Natural killer cell (primary cell): ENCODE measurements around the gene CDKAL1. TPM values are rescaled to one million over a fixed set of nuclear protein-coding genes. Genes with fewer than 3 reads are reported as not detected.

ENCODE experiments used
- ATAC-seq, 3 donors: fragments of 150-1000 bp in 2 of 3; fragments of 200-7000 bp in 1 of 3; cut with Tn5 transposase; 1 replicate in 1 of 3; 2 replicates in 2 of 3; pipeline ENCODE4 v1.10.0; 2021; ENCODE audit warnings: mild to moderate bottlenecking in 2 of 3, moderate library complexity in 2 of 3
- DNase-seq, 2 donors: peaks; one replicate each; pipeline versions ENCODE4 v3.0.0 to v3.0.0-alpha.2; 2013 to 2021; ENCODE audit warnings: mixed read lengths in 1 of 2
- H3K27ac ChIP-seq: one replicate; pipeline ENCODE4 v1.5.1; 2013; ENCODE audit warnings: mild to moderate bottlenecking, low read length
- H3K27me3 ChIP-seq: one replicate; pipeline ENCODE4 v1.6.1; 2013; ENCODE audit warnings: low read length; ENCODE audit not compliant: control insufficient read depth, insufficient read depth
- H3K36me3 ChIP-seq: one replicate; pipeline ENCODE4 v1.6.1; 2013; ENCODE audit warnings: low read length; ENCODE audit not compliant: control insufficient read depth, insufficient read depth
- H3K4me1 ChIP-seq: one replicate; pipeline ENCODE4 v1.6.1; 2013; ENCODE audit warnings: low read length; ENCODE audit not compliant: control insufficient read depth, insufficient read depth
- H3K4me3 ChIP-seq: one replicate; pipeline ENCODE4 v1.5.1; 2013; ENCODE audit warnings: low read length
- H3K9me3 ChIP-seq: one replicate; pipeline ENCODE4 v1.6.1; 2013; ENCODE audit warnings: low read length; ENCODE audit not compliant: control insufficient read depth, insufficient read depth
- H3K27ac Mint-ChIP-seq, 2 donors: one replicate each; pipeline ENCODE4 v1.8.0; 2022; ENCODE audit warnings: mild to moderate bottlenecking in 2 of 2, mixed read lengths in 2 of 2, moderate library complexity in 1 of 2
- H3K27me3 Mint-ChIP-seq, 2 donors: one replicate each; pipeline ENCODE4 v1.8.0; 2022; ENCODE audit warnings: low read depth in 2 of 2, mixed read lengths in 2 of 2
- H3K36me3 Mint-ChIP-seq: one replicate; pipeline ENCODE4 v1.8.0; 2022; ENCODE audit warnings: mixed read lengths
- H3K4me1 Mint-ChIP-seq, 2 donors: one replicate each; pipeline ENCODE4 v1.8.0; 2022; ENCODE audit warnings: mixed read lengths in 2 of 2
- H3K4me3 Mint-ChIP-seq: one replicate; pipeline ENCODE4 v1.8.0; 2022; ENCODE audit warnings: mild to moderate bottlenecking, moderate library complexity, mixed read lengths
- H3K9me3 Mint-ChIP-seq, 2 donors: one replicate each; pipeline ENCODE4 v1.8.0; 2022; ENCODE audit warnings: mixed read lengths in 2 of 2
- CTCF ChIP-seq: fragments of 200-600 bp; IDR thresholded peaks from one replicate; pipeline ENCODE4 v1.8.0; 2022; ENCODE audit warnings: antibody characterized with exemption
- WGBS: methylation state at CpG from one replicate; pipeline ENCODE4 v1.1.7; 2013; ENCODE audit warnings: missing lambda C conversion rate; ENCODE audit not compliant: insufficient coverage; 5-methylcytosine and 5-hydroxymethylcytosine counted together
- intact Hi-C: fragments of 100-400 bp; cut with micrococcal nuclease; formaldehyde crosslinking; loops from one replicate; pipeline ENCODE4 v1.14.2; 2022
- total RNA-seq, 4 donors: library from RNA; stranded (reverse); fragments of 120-200 nt in 1 of 4; gene quantifications; one replicate each; pipeline versions ENCODE4 v1.2.3 to v1.2.4, GENCODE V29; 2013 to 2022

The CDKAL1 gene
- total RNA-seq, 3 donors from 2014 or later (not counting 1 experiment from before 2014, with no cell fraction given): 26.0 to 32.8 (median 28.9) TPM

- Histone ChIP-seq H3K4me3 (no peak overlapping the region), H3K4me1 (no peaks in the 10 kb centered on the region), H3K27ac (no peak overlapping the region), H3K9me3 (no peaks in the 10 kb centered on the region), H3K36me3 (no peaks in the 10 kb centered on the region), H3K27me3 (no peaks in the 10 kb centered on the region)
- no peak overlapping the region for H3K4me3 Mint-ChIP-seq
- H3K27me3 Mint-ChIP-seq: no peaks in the 10 kb centered on the region
- H3K4me1 Mint-ChIP-seq: peaks cover 0 to 7% of the 10 kb centered on the region in 2 donors
- intact Hi-C loops: no loop called here
- H3K36me3 Mint-ChIP-seq: no peaks in the 10 kb centered on the region
- no peaks in the 10 kb centered on the region for H3K9me3 Mint-ChIP-seq
- ATAC-seq: no peak
- 100% methylated on average over 2 of the region's 2 CpGs for WGBS
- TF ChIP-seq CTCF: no peak
- H3K27ac Mint-ChIP-seq: no peak overlapping the region
- DNase-seq: no peak
These were observed 402.7 kb downstream of the CDKAL1 start for GRCh38 chr6:20936949-20937348.

- DNase-seq (no peak), ATAC-seq (no peak)
- peaks cover 15% of the 10 kb centered on the region for H3K36me3 Mint-ChIP-seq
- H3K4me3 Mint-ChIP-seq: no peak overlapping the region
- Histone ChIP-seq H3K36me3 (no peaks in the 10 kb centered on the region), H3K27ac (no peak overlapping the region), H3K9me3 (no peaks in the 10 kb centered on the region), H3K27me3 (no peaks in the 10 kb centered on the region), H3K4me1 (no peaks in the 10 kb centered on the region), H3K4me3 (no peak overlapping the region)
- no peak for TF ChIP-seq CTCF
- peaks cover 0 to 7% of the 10 kb centered on the region in 2 donors for H3K4me1 Mint-ChIP-seq
- no peaks in the 10 kb centered on the region for H3K27me3 Mint-ChIP-seq
- no peak overlapping the region for H3K27ac Mint-ChIP-seq
- intact Hi-C loops: no loop called here
- H3K9me3 Mint-ChIP-seq: peaks cover 5 to 6% of the 10 kb centered on the region in 2 donors
These were observed 405.0 kb downstream of the CDKAL1 start for GRCh38 chr6:20939161-20939775.

- Mint-ChIP-seq H3K36me3 (peaks cover 15% of the 10 kb centered on the region), H3K4me3 (no peak overlapping the region), H3K27ac (no peak overlapping the region), H3K4me1 (peaks cover 13% of the 10 kb centered on the region in 2 donors), H3K27me3 (no peaks in the 10 kb centered on the region), H3K9me3 (peaks cover 5 to 6% of the 10 kb centered on the region in 2 donors)
- Histone ChIP-seq H3K36me3 (no peaks in the 10 kb centered on the region), H3K4me1 (no peaks in the 10 kb centered on the region), H3K27ac (no peak overlapping the region), H3K4me3 (no peak overlapping the region), H3K27me3 (no peaks in the 10 kb centered on the region), H3K9me3 (no peaks in the 10 kb centered on the region)
- ATAC-seq (no peak), DNase-seq (no peak)
- TF ChIP-seq CTCF: no peak
- intact Hi-C loops: no loop called here
- WGBS: 43% methylated on average over 1 of the region's 2 CpGs
These were observed 408.9 kb downstream of the CDKAL1 start for GRCh38 chr6:20943040-20943627.

GRCh38 chr6:20943922-20944321 lies 409.7 kb downstream of the CDKAL1 start:
- no peak for TF ChIP-seq CTCF
- intact Hi-C loops: no loop called here
- H3K27me3 ChIP-seq: no peaks in the 10 kb centered on the region
- H3K9me3 ChIP-seq: no peaks in the 10 kb centered on the region
- Mint-ChIP-seq H3K27me3 (no peaks in the 10 kb centered on the region), H3K4me1 (peaks cover 11 to 13% of the 10 kb centered on the region in 2 donors), H3K27ac (no peak overlapping the region), H3K4me3 (no peak overlapping the region), H3K36me3 (peaks cover 15% of the 10 kb centered on the region), H3K9me3 (peaks cover 5 to 6% of the 10 kb centered on the region in 2 donors)
- no peaks in the 10 kb centered on the region for H3K4me1 ChIP-seq
- H3K4me3 ChIP-seq: no peak overlapping the region
- H3K36me3 ChIP-seq: no peaks in the 10 kb centered on the region
- 100% methylated on average over 1 of the region's 1 CpG for WGBS
- ATAC-seq (no peak), DNase-seq (no peak)
- no peak overlapping the region for H3K27ac ChIP-seq
